Spleen (tissue), 7 donors: Measurements from ENCODE around the gene LMBR1.

ENCODE experiments used
- CTCF ChIP-seq, 11 experiments: fragments of 200-600 bp in 7 of 11; fragments of 450-650 bp in 4 of 11; sonication (generic) in 4 of 11; IDR thresholded peaks in 8 of 11; conservative IDR thresholded peaks in 3 of 11; 1 replicate in 7 of 11; 2 replicates in 4 of 11; pipeline versions ENCODE4 v1.4.0 to v1.8.0; 2016 to 2021; ENCODE audit warnings: antibody characterized with exemption in 11 of 11, inconsistent platforms in 4 of 11, mild to moderate bottlenecking in 1 of 11
- POLR2AphosphoS5 ChIP-seq, 3 donors: sonication (generic); formaldehyde crosslinking; IDR thresholded peaks; one replicate each; pipeline ENCODE4 v1.5.1; 2017; ENCODE audit warnings: antibody characterized with exemption in 3 of 3
- donor health status: DM: no; HTN: no; CAD: no; lungs with moderate emphysema.
- donor health status: DM: no; HTN: no; CAD: no.
- donor health status: DM: no; HTN: no; CAD: no.

GRCh38 chr7:156929789-156930539, 37.0 kb upstream of the LMBR1 start:
- TF ChIP-seq POLR2AphosphoS5 (IDR thresholded peaks at IDR 0.05) (no peak), CTCF (IDR thresholded peaks at IDR 0.05 in 8 of 11, conservative IDR thresholded peaks at IDR 0.05 in 3 of 11) (no peak)
